COLO668 (cell line): ENCODE results near the gene RAB8A.
A peak's percentile ranks its signal among the peaks of the same experiment; 100 is the strongest.

Experiments
- DNase-seq: peaks from one replicate; lab custom pipeline; 2025; ENCODE audit not compliant: unreplicated experiment; lab: John Stamatoyannopoulos, UW

RAB8A gene

GRCh38 chr19:16136185-16136999 is 24.7 kb downstream of the RAB8A start:
- peak; percentile 25 for DNase-seq

- no peak for DNase-seq
Observed at GRCh38 chr19:16139752-16140151, 28.1 kb downstream of the RAB8A start.

- DNase-seq = no peak
Observed at GRCh38 chr19:16141043-16141442, 29.4 kb downstream of the RAB8A start.

- no peak for DNase-seq
Observed at GRCh38 chr19:16142032-16142580, 30.4 kb downstream of the RAB8A start.

GRCh38 chr19:16143399-16144215 is 31.9 kb downstream of the RAB8A start, which contains the start of gene HSH2D:
HSH2D (plus strand) TSS chr19:16143685; CDS start chr19:16148751, 5,066 bp downstream.
- DNase-seq = peak; percentile 94

- no peak for DNase-seq
Observed at GRCh38 chr19:16144216-16144581, 32.5 kb downstream of the RAB8A start.

GRCh38 chr19:16146112-16146511 is 34.4 kb downstream of the RAB8A start:
- DNase-seq = no peak

GRCh38 chr19:16148443-16149229 is 36.9 kb downstream of the RAB8A start:
- no peak for DNase-seq

GRCh38 chr19:16153582-16154336 is 42.1 kb downstream of the RAB8A start:
- DNase-seq = peak; percentile 15

- DNase-seq = no peak
Observed at GRCh38 chr19:16154557-16154956, 42.9 kb downstream of the RAB8A start.

- no peak for DNase-seq
Observed at GRCh38 chr19:16155128-16155527, 43.4 kb downstream of the RAB8A start.

- DNase-seq = no peak
Observed at GRCh38 chr19:16156904-16157303, 45.2 kb downstream of the RAB8A start.

GRCh38 chr19:16157601-16158000 is 45.9 kb downstream of the RAB8A start:
- DNase-seq = no peak

GRCh38 chr19:16159655-16160054 is 48.0 kb downstream of the RAB8A start:
- no peak for DNase-seq

GRCh38 chr19:16160445-16160942 is 48.8 kb downstream of the RAB8A start:
- DNase-seq = no peak

GRCh38 chr19:16160943-16161560 is 49.4 kb downstream of the RAB8A start:
- no peak for DNase-seq

- no peak for DNase-seq
Observed at GRCh38 chr19:16161840-16162239, 50.2 kb downstream of the RAB8A start.

GRCh38 chr19:16164222-16164890 is 52.7 kb downstream of the RAB8A start:
- no peak for DNase-seq

- DNase-seq = no peak
Observed at GRCh38 chr19:16166417-16166816, 54.7 kb downstream of the RAB8A start.
